HL-60 (cell line): ENCODE measurements around the gene DIP2A.

Source experiments
- DNase-seq, 2 experiments: peaks; one replicate each; pipeline ENCODE4 v3.0.0-alpha.2; 2010 to 2020; ENCODE audit warnings: low read depth in 1 of 2, low spot score in 1 of 2
- H3K27ac ChIP-seq: fragments of 250-450 bp; sonication (Bioruptor Pico); replicated peaks from 2 replicates; pipeline ENCODE4 v1.5.1; 2020; ENCODE audit warnings: mild to moderate bottlenecking, moderate library complexity
- H3K27me3 ChIP-seq: fragments of 250-450 bp; sonication (Bioruptor Pico); 2 replicates; pipeline ENCODE4 v1.5.1; 2021; ENCODE audit warnings: mild to moderate bottlenecking, moderate library complexity; ENCODE audit not compliant: insufficient read depth, poor library complexity, severe bottlenecking
- H3K4me3 ChIP-seq: replicated peaks from 2 replicates; pipeline ENCODE4 v1.5.1; 2011; ENCODE audit warnings: mild to moderate bottlenecking, control low read depth, low read length; ENCODE audit not compliant: insufficient read depth
- GABPA ChIP-seq: IDR thresholded peaks from 2 replicates; pipeline ENCODE4 v1.6.1; 2012; ENCODE audit warnings: low read depth
- POLR2AphosphoS5 ChIP-seq: IDR thresholded peaks from 2 replicates; pipeline ENCODE4 v1.6.1; 2012; ENCODE audit warnings: low read depth
- SPI1 ChIP-seq: IDR thresholded peaks from 2 replicates; pipeline ENCODE4 v1.6.1; 2012; ENCODE audit warnings: low read depth, mild to moderate bottlenecking, borderline replicate concordance
- TF ChIP-seq, protein P1 (sequence below): IDR thresholded peaks from 2 replicates; pipeline ENCODE4 v1.6.1; 2012; ENCODE audit warnings: low read depth; ENCODE audit not compliant: insufficient replicate concordance
- TF ChIP-seq, protein P2 (sequence below): IDR thresholded peaks from one replicate; pipeline ENCODE4 v1.5.1; 2011; ENCODE audit warnings: low read length, control low read depth, inconsistent platforms; ENCODE audit not compliant: insufficient read depth

Gene DIP2A

DNA sequence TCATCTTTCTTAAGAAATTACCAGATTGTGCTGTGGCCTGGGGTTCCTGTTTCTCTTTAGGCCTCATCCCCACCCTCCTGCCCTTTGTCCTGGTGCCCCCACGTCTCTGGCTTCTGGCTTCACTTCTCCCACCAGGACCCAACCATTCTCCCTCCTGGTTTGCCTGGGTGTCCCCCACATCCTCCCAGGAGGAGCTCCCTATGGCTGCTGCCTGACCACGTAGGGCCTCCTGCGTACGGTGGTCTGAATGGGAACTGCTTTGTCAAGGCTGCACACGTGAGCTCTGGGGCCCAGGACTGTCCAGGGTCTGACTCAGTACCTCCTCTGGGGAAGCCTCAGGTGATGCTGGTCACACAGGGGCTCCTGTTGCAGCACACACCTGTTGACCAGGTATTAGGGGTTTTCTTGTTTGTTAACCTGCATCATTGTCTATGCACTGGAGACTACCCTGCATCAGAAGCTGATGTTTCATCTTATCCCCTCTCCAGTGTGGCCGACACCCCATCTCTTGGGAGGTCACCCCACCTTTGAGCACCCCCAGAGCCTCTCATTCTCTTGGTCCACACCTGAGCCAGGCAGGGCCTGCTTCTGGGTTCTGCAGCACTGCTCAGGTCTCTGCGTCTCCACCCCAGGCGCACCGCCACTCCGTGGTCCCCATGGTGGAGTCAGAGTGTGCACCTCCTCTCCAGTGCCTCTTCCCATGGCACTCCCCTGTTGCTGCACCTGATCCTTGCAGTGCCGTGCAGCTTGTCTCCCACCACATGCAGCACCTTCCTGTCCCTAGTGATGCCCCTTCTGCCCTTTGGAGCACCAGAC lies 80.4 kb downstream of the DIP2A start:
- no peak for DNase-seq
- Histone ChIP-seq H3K27ac (no peak overlapping the region), H3K27me3 (no peaks in the 10 kb centered on the region), H3K4me3 (no peak overlapping the region)
- TF ChIP-seq POLR2AphosphoS5 (no peak), SPI1 (no peak), GABPA (no peak)
- TF ChIP-seq, protein P1, sequence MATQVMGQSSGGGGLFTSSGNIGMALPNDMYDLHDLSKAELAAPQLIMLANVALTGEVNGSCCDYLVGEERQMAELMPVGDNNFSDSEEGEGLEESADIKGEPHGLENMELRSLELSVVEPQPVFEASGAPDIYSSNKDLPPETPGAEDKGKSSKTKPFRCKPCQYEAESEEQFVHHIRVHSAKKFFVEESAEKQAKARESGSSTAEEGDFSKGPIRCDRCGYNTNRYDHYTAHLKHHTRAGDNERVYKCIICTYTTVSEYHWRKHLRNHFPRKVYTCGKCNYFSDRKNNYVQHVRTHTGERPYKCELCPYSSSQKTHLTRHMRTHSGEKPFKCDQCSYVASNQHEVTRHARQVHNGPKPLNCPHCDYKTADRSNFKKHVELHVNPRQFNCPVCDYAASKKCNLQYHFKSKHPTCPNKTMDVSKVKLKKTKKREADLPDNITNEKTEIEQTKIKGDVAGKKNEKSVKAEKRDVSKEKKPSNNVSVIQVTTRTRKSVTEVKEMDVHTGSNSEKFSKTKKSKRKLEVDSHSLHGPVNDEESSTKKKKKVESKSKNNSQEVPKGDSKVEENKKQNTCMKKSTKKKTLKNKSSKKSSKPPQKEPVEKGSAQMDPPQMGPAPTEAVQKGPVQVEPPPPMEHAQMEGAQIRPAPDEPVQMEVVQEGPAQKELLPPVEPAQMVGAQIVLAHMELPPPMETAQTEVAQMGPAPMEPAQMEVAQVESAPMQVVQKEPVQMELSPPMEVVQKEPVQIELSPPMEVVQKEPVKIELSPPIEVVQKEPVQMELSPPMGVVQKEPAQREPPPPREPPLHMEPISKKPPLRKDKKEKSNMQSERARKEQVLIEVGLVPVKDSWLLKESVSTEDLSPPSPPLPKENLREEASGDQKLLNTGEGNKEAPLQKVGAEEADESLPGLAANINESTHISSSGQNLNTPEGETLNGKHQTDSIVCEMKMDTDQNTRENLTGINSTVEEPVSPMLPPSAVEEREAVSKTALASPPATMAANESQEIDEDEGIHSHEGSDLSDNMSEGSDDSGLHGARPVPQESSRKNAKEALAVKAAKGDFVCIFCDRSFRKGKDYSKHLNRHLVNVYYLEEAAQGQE = no peak
- TF ChIP-seq, protein P2, sequence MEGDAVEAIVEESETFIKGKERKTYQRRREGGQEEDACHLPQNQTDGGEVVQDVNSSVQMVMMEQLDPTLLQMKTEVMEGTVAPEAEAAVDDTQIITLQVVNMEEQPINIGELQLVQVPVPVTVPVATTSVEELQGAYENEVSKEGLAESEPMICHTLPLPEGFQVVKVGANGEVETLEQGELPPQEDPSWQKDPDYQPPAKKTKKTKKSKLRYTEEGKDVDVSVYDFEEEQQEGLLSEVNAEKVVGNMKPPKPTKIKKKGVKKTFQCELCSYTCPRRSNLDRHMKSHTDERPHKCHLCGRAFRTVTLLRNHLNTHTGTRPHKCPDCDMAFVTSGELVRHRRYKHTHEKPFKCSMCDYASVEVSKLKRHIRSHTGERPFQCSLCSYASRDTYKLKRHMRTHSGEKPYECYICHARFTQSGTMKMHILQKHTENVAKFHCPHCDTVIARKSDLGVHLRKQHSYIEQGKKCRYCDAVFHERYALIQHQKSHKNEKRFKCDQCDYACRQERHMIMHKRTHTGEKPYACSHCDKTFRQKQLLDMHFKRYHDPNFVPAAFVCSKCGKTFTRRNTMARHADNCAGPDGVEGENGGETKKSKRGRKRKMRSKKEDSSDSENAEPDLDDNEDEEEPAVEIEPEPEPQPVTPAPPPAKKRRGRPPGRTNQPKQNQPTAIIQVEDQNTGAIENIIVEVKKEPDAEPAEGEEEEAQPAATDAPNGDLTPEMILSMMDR = no peak

DNA sequence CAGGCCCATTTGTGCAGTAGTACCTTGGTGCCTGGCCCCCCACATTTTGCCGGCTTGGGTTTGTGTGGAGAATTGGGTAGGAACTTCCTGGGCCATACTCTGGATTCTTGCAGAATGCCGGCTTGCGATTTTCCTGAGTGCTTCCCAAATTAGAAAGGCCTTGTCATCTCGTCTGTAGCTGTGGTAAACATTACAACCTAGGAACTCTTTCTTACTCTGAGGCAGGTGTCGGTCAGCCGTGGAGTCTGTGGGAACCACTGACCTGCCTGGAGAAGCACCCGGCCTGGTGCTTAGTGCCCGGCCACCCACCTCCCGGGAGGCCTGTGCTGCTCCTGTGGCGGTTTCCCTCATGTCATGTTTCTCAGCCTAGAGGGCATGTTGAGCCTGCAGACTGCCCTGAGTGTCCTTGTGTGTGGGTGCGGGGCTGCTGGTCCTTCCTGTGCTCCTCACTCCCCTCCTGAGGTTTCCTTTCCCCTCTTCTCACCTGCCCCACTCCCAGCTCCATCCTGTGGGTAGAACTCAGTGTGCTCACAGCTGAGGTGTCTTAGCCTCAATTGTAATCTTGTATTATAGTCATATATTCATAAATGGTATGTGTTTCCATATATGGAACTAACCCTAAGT lies 81.5 kb downstream of the DIP2A start:
- Histone ChIP-seq H3K4me3 (no peak overlapping the region), H3K27me3 (no peaks in the 10 kb centered on the region), H3K27ac (no peak overlapping the region)
- TF ChIP-seq, protein P2 = no peak
- DNase-seq = no peak

DNA sequence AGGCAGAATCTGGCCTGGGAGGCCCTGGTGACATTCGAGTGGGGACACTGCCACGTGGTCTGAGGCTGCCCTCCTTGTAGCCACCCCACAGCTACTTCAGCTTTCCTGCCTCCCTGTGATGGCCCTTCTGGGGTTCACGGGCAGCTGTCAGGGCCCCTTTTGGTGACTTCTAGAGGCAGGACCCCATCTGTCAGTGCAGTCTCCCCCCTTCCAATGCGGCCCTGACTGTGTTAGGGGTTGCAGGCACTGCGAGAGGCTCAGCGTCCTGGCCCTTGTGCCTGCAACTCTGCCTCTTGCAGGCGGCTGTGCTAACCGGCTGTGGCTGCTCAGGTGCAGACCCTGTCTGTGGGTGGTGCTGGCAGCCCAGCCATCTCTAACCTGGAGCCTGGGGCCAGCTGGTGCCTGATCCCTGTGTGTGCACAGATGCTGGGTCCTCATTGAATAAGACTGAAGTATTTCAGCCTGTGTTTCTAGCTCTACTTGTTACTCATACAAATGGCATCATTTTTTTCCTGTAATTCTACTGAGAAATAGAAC lies 84.0 kb downstream of the DIP2A start:
- Histone ChIP-seq H3K4me3 (no peak overlapping the region), H3K27ac (no peak overlapping the region), H3K27me3 (no peaks in the 10 kb centered on the region)
- no peak for DNase-seq
- TF ChIP-seq, protein P1 = no peak
- no peak for TF ChIP-seq GABPA
- TF ChIP-seq POLR2AphosphoS5 = no peak
- TF ChIP-seq SPI1 = no peak
- TF ChIP-seq, protein P2 = no peak
